T-helper 2 cell (primary cell): Measurements from ENCODE around the gene UBE2E1.
"Not testable (repeated sequence)": the region's sequence is repeated elsewhere in the genome, so short reads cannot be mapped to it uniquely, and the experiment has no call there.

Experiments used
- DNase-seq, 5 experiments: peaks; one replicate each; pipeline versions ENCODE4 v3.0.0 to v3.0.0-alpha.2; 2012 to 2022

The UBE2E1 gene

GRCh38 chr3:23822559-23822958, 16.8 kb downstream of the UBE2E1 start:
- no peak for DNase-seq

- no peak for DNase-seq
Observed at GRCh38 chr3:23823620-23824019, 17.9 kb downstream of the UBE2E1 start.

- no peak for DNase-seq
Observed at GRCh38 chr3:23824699-23825444, 19.1 kb downstream of the UBE2E1 start.

DNA sequence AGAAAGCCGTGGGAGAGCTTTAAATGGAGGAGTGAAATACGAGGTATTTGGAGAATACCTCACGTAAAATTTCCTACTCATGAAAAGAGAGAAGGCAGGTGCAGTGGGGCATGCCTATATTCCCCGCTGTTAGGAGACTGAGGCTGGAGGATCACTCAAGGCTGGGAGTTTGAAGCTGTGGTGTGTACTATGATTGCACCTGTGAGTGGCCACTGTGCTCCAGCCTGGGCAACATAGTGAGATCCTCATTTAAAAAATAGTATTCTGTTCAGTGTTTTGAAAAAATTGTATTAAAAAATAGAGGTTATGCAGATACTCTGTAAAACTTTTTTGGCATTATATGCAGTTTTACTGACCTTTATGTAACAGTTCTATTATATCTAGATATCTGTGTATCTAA, 20.0 kb downstream of the UBE2E1 start:
- no peak for DNase-seq

- no peak for DNase-seq
Observed at GRCh38 chr3:23826382-23827064, 20.8 kb downstream of the UBE2E1 start.

DNA sequence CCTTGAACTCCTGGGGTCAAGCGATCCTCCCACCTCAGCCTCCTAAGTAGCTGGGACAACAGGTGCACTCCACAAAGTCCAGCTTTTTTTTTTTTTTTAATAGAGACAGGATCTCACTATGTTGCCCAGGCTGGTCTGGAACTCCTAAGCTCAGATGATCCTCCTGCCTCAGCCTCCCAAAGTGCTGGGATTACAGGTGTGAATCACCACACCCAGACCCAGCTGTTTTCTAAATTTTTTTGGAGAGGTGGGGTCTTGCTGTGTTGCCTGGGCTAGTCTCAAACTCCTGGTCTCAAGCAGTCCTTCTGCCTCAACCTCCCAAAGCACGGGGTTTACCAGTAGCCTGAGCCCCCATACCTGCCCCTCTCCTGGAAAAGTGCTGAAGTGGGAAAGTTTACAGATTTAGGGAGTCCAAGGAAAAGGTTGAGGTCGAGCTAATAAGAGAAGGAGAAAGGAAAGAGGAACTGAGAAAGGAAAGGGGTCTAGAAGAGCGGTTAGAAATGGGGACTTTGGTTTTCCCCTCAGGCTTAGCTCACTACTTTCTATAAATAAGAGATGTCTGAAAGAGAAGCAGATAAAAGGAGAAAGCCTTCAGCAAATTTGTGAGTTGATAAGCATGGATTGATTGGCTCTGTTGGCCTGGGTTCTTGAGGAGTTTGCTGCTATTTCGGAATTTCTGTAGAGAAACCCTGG, 23.6 kb downstream of the UBE2E1 start:
- no peak for DNase-seq

DNA sequence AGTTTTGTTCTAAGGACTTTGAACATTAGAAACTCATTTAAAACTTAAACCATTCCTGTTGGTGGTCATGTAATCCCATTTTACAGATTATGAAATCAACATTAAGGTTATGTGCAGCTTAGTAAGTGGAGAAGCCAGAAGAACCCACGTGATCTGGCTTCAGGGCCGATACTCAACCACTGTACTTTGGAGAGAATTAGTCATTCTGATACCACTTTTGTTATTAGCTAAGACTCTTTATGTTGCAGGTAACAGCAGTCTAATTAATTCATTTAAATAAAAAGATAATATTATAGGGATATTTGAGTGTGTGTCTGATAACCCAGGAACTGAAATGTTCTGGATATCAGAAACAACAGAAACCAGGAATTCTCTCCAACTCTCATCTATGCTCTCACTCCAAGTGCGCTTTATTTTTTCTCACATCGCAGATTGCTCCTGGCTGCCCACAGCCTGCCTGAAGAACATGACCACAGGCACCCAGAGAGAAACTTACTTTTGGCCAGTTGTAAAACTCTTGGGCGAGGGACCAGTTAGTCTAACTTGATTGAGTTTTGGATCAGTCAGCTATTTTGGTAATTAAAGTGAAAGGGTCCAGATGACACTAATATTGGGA, 25.2 kb downstream of the UBE2E1 start:
- peak in 1 of 5 experiments; percentile 68 for DNase-seq

GRCh38 chr3:23831517-23832394, 26.0 kb downstream of the UBE2E1 start:
- no peak for DNase-seq

DNA sequence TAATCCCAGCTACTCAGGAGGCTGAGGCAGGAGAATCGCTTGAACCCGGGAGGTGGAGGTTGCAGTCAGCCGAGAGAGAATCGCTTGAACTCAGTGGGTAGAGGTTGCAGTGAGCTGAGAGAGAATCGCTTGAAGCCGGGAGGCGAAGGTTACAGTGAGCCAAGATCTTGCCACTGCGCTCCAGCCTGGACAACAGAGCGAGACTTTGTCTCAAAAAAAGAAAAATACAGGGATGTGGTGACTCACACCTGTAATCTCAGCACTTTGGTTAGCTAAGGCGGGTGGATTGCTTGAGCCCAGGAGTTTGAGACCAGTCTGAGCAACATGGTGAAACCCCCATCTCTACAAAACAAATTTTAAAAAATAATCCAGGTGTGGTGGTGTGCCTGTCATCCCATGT, 26.8 kb downstream of the UBE2E1 start:
- no peak for DNase-seq

DNA sequence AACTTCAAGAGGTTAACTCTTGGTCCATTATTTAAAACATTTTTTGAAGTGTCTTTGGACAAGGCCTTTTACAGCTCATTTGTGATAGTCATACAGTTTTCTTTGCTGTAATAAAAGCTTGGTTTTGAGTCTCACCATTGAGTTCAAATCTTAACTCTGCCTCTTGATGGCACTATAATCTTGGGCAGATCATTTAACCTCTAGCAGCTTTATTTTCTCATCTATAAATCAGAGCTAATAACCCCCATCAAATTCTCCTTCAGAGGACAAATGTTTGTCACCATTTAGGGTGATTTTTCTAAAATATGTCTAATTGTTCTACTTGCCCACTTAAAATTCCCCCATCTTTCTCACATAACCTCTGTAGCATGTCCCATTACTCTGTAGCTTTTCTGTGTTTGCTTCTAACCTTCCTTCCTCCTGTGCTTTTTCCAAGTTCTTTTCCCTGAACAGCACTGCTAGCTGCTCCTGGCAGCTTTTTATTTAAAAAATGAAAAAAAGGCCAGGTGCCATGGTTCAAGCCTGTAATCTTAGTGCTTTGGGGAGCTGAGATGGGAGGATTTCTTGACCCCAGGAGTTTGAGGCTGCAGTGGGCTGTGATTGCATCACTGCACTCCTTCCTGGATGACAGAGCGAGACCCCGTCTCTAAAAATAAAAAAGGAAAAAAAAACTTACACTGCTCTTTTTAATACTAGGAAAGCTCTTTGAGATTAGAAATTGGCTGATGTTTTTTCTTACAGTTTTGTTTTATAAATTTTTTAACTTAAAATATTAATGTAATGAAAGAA, 28.5 kb downstream of the UBE2E1 start:
- DNase-seq: no peak

DNA sequence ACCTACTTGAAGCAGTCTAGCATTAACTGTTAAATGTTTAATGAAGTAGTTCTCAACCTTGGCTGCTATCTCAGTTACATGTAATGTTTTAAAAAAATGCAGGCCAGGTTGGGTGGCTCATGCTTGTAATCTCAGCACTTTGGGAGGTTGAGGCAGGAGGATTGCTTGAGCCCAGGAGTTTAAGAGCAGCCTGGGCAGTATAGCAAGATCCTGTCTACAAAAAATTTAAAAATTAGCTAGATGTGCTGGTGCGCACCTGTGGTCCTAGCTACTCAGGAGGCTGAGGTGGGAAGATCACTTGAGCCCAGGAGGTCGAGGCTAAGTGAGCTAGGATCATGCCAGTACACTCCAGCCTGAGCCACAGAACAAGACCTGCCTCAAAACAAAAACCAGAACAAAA, 29.3 kb downstream of the UBE2E1 start:
- DNase-seq: no peak

DNA sequence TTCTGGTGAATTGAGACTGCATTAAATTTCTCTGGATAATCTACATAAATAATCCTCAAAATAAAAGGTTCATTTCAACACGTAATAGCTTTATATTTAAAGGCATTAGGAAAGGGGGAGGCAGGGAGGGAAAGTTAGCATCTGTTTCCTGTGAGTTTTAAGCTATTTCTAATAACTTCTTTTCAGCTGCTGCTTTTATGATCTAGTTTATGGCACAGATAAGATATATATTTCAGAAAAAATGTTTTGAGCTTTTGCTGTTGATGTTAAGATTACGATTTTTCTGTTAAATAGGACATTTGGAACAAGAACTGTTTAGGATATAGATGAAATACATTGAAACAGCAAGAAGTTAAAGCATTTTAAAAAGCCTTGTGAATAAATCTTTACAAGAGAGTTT, 30.0 kb downstream of the UBE2E1 start:
- DNase-seq: no peak

DNA sequence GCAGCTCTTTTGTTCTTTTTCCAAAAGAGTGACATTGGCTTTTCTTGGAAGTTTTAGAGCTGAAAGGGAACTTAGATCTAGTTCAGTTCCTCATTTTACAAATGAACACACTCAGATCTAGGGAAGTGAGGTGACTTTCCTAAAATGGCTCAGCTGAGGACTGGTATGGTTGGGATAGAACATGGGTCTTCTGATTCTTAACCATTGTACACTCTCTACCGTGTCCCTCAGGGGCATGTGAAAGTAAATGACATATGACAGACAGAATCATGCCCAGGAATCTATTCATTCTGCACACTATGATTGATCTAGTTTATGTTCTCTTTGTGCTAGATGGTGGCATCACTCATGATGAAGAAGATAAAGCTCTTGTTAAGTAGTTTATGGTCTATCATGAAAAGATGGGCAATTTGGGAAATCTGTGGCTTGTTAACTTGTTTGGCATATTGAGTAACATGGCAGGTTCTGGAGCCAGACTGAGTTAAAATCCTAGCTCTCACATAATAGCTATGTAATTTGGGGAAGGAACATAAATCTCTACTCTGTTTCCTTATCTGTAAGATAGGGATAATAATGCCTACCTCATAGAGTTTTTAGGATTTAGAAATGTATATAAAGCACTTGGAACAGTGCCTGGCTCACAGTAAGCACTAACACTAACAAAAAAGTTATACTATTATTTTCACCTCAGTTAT, 30.9 kb downstream of the UBE2E1 start:
- no peak for DNase-seq

DNA sequence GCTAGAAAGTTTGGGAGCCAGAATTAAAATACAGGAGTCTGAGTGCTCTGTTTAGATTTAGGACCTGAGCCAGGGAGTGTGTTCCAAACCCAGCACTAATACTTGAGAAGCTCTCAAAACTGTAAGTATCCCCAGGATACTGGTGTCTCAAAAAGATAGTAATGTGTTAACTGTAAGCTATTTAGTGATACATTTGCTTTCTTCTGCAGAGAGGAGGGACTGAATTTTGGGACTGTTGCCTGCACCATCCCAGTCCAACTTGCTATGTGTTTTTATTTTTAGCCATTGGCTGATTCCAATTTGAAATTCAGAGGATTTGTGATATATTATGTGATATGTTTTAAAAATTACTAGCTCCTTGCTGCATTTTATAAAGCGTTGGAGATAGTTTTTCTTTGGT, 31.5 kb downstream of the UBE2E1 start:
- DNase-seq: no peak

DNA sequence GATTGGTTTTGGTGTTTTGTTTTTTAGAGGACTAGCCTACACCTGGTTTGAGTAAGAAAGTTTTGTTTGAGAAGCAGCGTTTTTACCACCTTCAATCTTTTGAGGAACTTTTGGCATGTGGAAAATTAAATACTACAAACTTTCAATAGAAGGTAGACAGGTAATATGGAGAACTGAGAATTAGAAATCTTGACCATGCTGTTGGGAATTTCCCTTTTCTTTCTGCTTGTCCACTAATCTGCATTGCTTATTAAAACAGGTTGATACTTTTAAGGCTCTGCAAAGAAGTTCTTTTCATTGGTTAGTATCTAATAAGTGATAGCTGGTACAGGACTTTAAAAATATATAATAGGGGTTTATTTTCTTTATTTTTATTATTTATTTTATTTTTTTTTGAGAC, 31.9 kb downstream of the UBE2E1 start:
- DNase-seq: no peak

DNA sequence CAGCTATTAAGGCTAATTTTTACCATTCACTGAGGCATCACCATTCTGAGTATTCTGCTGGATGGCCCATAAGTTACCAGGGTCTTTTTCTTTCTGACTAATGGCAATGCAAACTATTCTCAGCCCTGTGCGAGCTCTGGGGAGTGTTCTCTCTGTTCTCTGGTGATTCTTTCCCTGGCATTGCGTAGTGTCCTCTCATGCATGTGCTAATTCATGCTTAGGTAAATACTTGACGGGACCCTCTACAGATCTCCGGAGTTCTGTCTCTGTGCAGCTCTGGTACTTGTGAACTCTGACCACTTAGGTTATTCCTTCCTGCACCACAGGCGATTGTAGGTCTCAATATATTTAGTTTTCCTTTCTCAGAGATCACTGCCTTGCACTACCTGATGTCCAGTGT, 34.8 kb downstream of the UBE2E1 start:
- DNase-seq: no peak

- DNase-seq: no peak
Observed at GRCh38 chr3:23843869-23844268, 38.1 kb downstream of the UBE2E1 start.

DNA sequence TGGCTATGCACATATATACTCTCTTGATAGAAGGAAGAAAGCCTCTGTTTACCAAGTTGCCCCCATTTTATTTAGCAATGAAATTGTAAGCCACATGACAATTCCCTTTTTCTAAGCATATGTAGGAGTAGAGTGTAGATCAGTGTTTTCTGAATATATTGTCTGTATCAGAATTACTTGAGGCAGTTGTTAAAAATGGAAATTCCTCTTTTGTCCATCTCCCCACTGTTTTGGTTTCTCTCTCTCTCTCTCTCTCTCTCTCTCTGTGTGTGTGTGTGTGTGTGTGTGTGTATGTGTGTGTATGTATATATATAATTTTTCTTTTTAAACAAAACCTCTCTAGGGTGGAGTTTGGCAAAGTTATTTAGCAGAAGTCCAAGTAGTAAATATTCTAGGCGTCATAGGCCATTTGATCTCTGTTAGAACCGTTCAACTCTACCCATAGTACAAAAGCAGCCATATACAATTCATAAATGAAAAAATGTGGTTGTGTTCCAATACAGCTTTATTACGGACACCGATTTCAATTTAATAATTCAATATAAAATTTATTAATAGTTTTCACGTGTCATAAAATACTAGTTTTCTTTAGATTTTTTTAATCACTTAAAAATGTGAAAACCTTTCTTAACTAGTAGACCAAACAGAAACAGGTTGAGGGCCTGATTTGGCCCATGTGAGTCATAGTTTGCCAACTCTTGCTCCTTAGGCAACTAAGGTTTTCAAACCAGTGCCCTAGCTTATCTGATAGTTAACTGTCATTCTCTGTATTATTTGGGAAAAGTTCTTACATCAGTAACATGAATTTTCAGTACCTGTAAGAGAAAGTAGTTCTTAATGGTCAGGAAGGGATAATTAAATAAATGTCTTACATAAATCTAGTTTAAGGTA, 39.8 kb downstream of the UBE2E1 start:
- no peak for DNase-seq

GRCh38 chr3:23849462-23849861, 43.7 kb downstream of the UBE2E1 start:
- DNase-seq: not testable (repeated sequence)

- no peak for DNase-seq
Observed at GRCh38 chr3:23856286-23856685, 50.5 kb downstream of the UBE2E1 start.
